NCI-H1436 (cell line): ENCODE data around the gene UCK1.

Source experiments
- DNase-seq: peaks from one replicate; lab custom pipeline; 2025; lab: John Stamatoyannopoulos, UW

UCK1 gene

GRCh38 chr9:131496844-131497405, 34.1 kb downstream of the UCK1 start:
- DNase-seq: no peak

DNA sequence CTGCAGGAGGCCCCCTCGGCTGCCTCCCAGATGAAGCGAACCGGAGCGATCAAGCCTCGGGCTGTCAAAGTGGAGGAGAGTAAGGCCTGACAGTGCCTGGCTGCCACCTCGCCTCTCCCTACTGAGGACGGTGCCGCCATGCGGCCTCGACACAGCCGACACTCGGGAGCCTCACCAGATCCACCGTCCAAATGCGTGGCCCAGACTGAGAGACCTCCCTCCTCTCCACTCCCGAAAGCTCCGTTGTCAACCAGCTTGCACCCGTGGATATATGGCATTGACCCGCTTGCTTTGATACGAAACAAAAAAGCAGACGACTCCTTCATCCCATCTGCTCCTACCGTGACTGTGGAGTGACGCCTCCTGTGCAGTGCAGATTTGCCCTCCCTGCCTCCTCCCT, 35.3 kb downstream of the UCK1 start:
- no peak for DNase-seq

DNA sequence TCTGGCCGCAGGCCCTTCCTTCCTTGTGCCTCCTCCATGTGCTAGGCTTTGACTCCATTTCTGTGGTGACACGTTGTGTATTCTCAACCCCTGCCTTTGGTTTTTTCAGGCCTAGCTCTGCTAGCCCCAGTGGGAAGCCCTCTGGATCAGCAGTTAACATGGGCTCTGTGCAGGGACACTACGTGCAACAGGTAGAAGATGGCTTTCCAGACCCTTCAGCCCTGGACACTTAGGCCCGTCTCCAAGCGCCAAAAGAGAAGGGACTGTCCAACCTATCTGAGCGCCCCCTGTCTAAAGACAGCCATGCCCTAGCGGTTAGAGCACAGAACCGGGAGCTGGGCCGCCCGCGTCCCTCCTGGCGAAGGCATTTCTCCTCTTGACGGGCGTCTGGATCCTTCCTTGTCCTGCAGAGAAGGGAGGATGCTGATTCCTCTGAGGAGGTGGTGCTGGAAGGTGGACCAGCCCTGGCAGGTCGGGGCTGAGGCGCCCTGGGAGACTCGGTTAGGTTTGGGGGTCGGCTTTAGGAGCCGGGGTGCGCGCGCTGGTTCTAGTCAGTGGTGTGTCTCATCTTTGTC, 36.7 kb downstream of the UCK1 start:
- DNase-seq: no peak

DNA sequence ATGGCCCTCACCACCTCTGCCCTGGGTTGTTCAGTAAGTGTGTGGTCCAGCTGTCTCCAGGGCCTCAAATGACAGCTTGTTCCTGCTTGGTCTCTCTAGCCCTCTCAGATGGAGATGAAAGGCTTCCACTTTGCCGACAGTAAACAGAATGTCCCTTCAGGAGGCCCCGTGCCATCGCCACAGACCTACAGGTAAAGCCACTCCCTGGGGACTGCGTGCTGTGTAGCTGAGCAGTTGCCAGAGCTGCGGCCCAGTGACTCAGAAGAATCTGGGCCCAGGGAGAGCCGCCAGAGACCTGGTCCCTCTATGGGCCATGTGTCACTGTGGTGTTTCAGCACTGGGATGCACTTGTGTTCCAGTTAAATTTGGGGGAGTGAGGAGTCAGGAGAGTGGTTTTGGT, 39.0 kb downstream of the UCK1 start:
- DNase-seq: no peak

DNA sequence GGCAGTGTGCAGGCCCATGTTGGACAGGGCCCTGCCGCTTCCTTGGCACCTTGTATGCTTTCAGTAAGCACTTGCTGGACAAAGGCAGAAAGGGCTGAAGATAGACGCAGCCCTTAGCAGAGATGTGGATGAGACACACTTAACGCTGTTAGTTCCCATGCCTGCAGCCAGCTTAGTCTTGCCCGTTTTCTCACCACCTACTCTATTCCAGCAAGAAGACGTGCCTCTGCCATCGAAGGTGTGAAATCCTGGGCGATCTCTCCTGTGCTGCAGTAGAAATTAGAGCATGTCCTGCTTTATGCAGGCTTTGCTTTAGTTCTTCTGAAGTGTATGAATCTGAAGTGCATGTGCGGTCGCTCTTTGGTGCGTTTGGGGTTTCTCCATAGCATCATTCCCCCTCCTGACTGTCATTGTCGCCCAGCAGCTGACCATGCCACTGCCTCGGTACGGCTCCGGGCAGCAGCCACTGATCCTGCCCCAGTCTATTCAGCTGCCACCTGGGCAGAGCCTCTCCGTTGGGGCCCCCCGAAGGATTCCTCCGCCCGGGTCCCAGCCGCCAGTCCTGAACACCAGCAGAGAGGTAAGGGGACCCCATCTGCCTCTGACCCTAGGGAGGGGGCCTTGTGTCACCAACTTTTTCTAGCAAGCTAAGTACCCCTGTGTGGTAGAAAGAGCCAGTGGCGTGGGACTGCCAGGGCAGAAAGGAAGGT, 39.9 kb downstream of the UCK1 start:
- DNase-seq: no peak

GRCh38 chr9:131490514-131490913, 40.5 kb downstream of the UCK1 start:
- DNase-seq: no peak

- DNase-seq: no peak
These were observed 43.4 kb downstream of the UCK1 start for GRCh38 chr9:131487621-131488031.

- no peak for DNase-seq
These were observed 44.1 kb downstream of the UCK1 start for GRCh38 chr9:131487001-131487400.

- DNase-seq: no peak
These were observed 45.2 kb downstream of the UCK1 start for GRCh38 chr9:131485728-131486422.

GRCh38 chr9:131485206-131485605, 45.9 kb downstream of the UCK1 start:
- no peak for DNase-seq

DNA sequence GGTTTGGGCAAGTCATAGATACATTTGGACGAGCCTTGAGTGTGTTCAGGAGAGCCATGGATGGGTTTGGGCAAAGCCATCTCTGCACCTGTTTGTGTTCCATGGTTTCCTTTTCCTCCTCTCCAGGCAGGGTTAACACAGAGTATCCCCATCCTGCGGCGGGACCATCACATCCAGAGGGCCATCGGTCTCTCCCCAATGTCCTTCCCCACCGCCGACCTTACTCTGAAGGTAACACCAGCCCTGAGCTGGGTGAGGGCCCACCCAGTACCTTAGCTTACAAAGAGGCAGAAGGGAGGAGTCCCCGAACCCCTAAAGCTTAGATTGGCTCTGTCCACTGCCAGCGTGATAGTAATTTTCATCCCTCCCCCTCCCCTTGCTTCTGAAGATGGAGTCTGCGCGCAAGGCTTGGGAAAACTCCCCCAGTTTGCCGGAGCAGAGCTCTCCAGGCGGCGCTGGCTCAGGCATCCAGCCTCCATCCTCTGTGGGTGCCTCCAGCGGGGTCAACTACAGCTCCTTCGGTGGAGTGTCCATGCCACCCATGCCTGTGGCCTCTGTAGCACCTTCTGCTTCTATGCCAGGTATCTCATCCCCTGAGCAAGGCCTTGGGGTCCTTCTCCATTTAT, 46.4 kb downstream of the UCK1 start:
- no peak for DNase-seq

GRCh38 chr9:131484051-131484445, 47.0 kb downstream of the UCK1 start:
- DNase-seq: no peak

GRCh38 chr9:131483319-131484050, 47.6 kb downstream of the UCK1 start:
- DNase-seq: no peak

- DNase-seq: no peak
These were observed 48.6 kb downstream of the UCK1 start for GRCh38 chr9:131482343-131483006.

DNA sequence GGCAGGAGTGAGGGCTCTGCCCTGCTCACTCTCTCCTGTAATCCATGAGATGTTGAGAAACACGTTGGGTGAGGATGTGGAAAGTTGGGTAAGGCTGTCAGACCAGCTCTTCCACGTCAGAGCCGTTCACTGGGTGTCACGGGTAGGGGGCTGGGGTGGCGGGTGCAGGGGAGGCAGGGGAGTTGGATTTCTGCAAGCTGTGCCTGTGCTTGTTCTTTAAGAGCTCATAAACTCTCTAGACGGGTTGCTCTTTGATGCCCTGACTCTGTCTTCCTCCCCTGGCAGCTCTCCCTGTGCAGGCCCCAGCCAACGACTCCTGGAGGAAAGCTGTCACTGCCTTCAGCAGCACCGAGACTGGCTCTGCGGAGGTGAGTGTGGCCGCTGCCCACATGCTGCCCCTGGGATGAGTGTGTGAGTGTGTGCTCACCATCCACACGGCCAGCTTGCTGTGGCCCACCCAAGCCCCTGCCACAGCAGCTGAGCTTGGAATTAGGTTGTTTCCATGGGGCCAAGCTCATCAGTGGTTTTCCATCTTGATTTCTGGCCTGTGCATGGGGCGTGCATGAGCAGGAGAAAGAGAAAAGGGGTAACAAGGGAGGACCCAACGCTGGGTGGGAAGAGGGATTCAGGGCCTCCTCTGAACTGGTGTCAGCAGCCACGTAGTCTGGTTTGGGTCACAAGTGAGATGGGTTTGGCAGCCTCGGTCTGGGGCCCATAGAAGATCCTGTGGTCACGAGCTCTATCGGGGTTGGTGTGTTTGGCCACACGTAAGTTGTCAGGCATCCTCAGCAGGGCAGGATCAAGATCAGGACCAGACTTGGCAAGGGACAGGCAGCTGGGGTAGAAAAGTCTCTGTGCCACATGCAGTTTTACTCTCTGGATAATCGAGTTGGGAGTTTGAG, 49.4 kb downstream of the UCK1 start:
- DNase-seq: no peak

GRCh38 chr9:131480258-131480657, 50.8 kb downstream of the UCK1 start:
- DNase-seq: no peak

DNA sequence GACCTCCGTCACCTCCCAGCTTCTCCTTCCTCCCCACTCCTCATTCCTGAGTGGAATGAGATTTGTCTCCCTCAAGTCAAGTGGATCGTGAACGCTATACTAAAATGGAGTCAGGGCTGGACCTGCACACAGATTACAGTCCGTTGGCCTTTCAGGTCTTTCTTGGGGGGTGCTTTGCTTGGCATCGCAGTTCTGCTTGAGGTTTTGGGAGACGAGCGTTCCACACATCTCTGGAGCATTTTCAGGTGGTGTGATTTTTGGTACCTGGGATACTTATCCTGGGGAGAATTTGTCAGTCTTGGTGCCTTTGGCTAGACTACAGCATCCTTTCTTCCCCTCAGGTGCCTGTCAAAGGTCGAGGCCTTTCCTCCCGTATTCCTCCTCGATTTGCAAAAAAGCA, 52.2 kb downstream of the UCK1 start:
- DNase-seq: no peak

- peak; percentile 28 for DNase-seq
These were observed 52.6 kb downstream of the UCK1 start for GRCh38 chr9:131478421-131478868.

GRCh38 chr9:131477816-131478419, 53.1 kb downstream of the UCK1 start:
- DNase-seq: no peak

DNA sequence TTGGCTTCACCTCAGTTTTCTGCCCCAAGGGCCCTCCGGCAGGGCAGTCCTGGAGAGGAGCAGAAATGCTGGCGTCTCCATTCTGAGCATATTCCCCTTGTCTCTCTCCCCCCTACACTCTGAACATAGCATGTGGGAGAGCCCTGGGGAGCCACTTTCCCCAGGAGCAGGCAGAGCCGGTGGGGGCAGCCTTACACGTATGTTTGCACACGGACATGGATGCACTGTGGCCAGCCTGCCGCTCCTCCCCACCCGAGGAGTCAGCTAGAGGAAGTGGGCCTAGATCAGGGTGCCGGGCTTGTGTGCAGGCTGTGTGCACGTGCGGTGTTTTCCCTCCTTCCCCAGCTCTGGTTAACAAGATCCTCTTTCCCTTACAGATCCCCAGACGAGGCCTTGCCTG, 53.7 kb downstream of the UCK1 start:
- no peak for DNase-seq
